Spleen (tissue), 11 donors: ENCODE data around the gene CYP27C1. TPM values are rescaled to one million over a fixed set of nuclear protein-coding genes. Genes with fewer than 3 reads are reported as not detected.
"Not testable (repeated sequence)": the region's sequence is repeated elsewhere in the genome, so short reads cannot be mapped to it uniquely, and the experiment has no call there.

Experiments
- DNase-seq: peaks from one replicate; pipeline ENCODE4 v3.0.0-alpha.2; 2020
- H3K27ac ChIP-seq, 8 donors: fragments of 200-600 bp; sonication (generic) in 7 of 8; 1 replicate in 4 of 8; 2 replicates in 4 of 8; pipeline versions ENCODE4 v1.5.0 to v1.8.0; 2016 to 2021; ENCODE audit warnings: inconsistent platforms in 4 of 8, mild to moderate bottlenecking in 4 of 8, moderate library complexity in 1 of 8
- H3K27me3 ChIP-seq, 7 donors: fragments of 200-600 bp; sonication (generic) in 6 of 7; replicated peaks in 1 of 7; 1 replicate in 4 of 7; 2 replicates in 3 of 7; pipeline versions ENCODE4 v1.5.0 to v1.8.0; 2016 to 2021; ENCODE audit warnings: inconsistent platforms in 3 of 7, mild to moderate bottlenecking in 1 of 7
- H3K36me3 ChIP-seq, 6 donors: fragments of 200-600 bp; sonication (generic) in 5 of 6; 1 replicate in 4 of 6; 2 replicates in 2 of 6; pipeline versions ENCODE4 v1.5.0 to v1.8.0; 2016 to 2021; ENCODE audit warnings: inconsistent platforms in 2 of 6
- H3K4me1 ChIP-seq, 6 donors: fragments of 200-600 bp; sonication (generic) in 5 of 6; 1 replicate in 3 of 6; 2 replicates in 3 of 6; pipeline versions ENCODE4 v1.5.0 to v1.8.0; 2016 to 2021; ENCODE audit warnings: inconsistent platforms in 3 of 6
- H3K4me3 ChIP-seq, 8 donors: fragments of 200-600 bp; sonication (generic) in 7 of 8; 1 replicate in 4 of 8; 2 replicates in 4 of 8; pipeline versions ENCODE4 v1.5.0 to v1.8.0; 2016 to 2021; ENCODE audit warnings: inconsistent platforms in 4 of 8, mild to moderate bottlenecking in 4 of 8, moderate library complexity in 2 of 8
- H3K9me3 ChIP-seq, 8 donors: fragments of 200-600 bp; sonication (generic) in 7 of 8; 1 replicate in 4 of 8; 2 replicates in 4 of 8; pipeline versions ENCODE4 v1.5.0 to v1.8.0; 2016 to 2021; ENCODE audit warnings: inconsistent platforms in 4 of 8
- CTCF ChIP-seq, 11 experiments: fragments of 200-600 bp in 7 of 11; fragments of 450-650 bp in 4 of 11; sonication (generic) in 4 of 11; IDR thresholded peaks in 8 of 11; conservative IDR thresholded peaks in 3 of 11; 1 replicate in 7 of 11; 2 replicates in 4 of 11; pipeline versions ENCODE4 v1.4.0 to v1.8.0; 2016 to 2021; ENCODE audit warnings: antibody characterized with exemption in 11 of 11, inconsistent platforms in 4 of 11, mild to moderate bottlenecking in 1 of 11
- POLR2A ChIP-seq, 3 donors: fragments of 450-650 bp; IDR thresholded peaks; one replicate each; pipeline ENCODE4 v1.5.1; 2017; ENCODE audit warnings: antibody characterized with exemption in 3 of 3, mild to moderate bottlenecking in 1 of 3
- POLR2AphosphoS5 ChIP-seq, 3 donors: sonication (generic); formaldehyde crosslinking; IDR thresholded peaks; one replicate each; pipeline ENCODE4 v1.5.1; 2017; ENCODE audit warnings: antibody characterized with exemption in 3 of 3
- WGBS, 5 donors: extraction: QIAGEN DNeasy Blood & Tissue Kit in 3 of 5; methylation state at CpG; one replicate each; pipeline versions ENCODE4 v1.1.5 to v1.1.7; 2013 to 2018; 5-methylcytosine and 5-hydroxymethylcytosine counted together
- intact Hi-C: fragments of 100-400 bp; cut with DNase I; formaldehyde crosslinking; loops from one replicate; pipeline ENCODE4 v1.15.0; 2023; ENCODE audit warnings: low total_unique reads
- polyA plus RNA-seq, 3 donors: library from polyadenylated mRNA; stranded (reverse); fragments of 200-250 nt; gene quantifications; one replicate each; pipeline ENCODE4 v1.2.1, GENCODE V29; 2013
- total RNA-seq, 7 donors: library from RNA; depleted of rRNA in 3 of 7; stranded (reverse); fragments of >200 nt in 3 of 7; fragmentation: NEBNext Ultra II Directional in 4 of 7; extraction: Animal tissue kit (Norgen Biotek cat#: 25700) in 4 of 7; gene quantifications; one replicate each; pipeline versions ENCODE4 v1.1.0 to v1.2.1, GENCODE V29; 2016 to 2021
- donor health status: healthy with polysubstance abuse.
- donor health status: DM: no; HTN: no; CAD: no; lungs with moderate emphysema.
- donor health status: DM: no; HTN: no; CAD: no.
- donor health status: Bipolar disorder and iron deficiency.
- donor health status: healthy.
- donor health status: DM: no; HTN: no; CAD: no.
- donor health status: DM: yes; HTN: yes; CAD: no.

Gene CYP27C1
- total and polyA plus RNA-seq, 10 donors, result 0.07 to 0.36 (median 0.21) TPM; not detected in 2

GRCh38 chr2:127165539-127165935, 54.6 kb downstream of the CYP27C1 start:
- Histone ChIP-seq H3K27me3 (no peaks in the 10 kb centered on the region), H3K4me3 (no peak overlapping the region), H3K27ac (no peak overlapping the region), H3K36me3 (no peaks in the 10 kb centered on the region), H3K4me1 (peaks cover 0 to 10% (median 0%) of the 10 kb centered on the region in 6 donors), H3K9me3 (no peaks in the 10 kb centered on the region)
- 79 to 86% (median 84%) methylated on average over 3 of the region's 3 CpGs; no CpG with 5 or more reads in 1 of the 5 donors for WGBS, 5 donors
- peak; percentile 70 for DNase-seq
- intact Hi-C loops, result no loop called here
- TF ChIP-seq POLR2AphosphoS5 (IDR thresholded peaks at IDR 0.05), result no peak

DNA sequence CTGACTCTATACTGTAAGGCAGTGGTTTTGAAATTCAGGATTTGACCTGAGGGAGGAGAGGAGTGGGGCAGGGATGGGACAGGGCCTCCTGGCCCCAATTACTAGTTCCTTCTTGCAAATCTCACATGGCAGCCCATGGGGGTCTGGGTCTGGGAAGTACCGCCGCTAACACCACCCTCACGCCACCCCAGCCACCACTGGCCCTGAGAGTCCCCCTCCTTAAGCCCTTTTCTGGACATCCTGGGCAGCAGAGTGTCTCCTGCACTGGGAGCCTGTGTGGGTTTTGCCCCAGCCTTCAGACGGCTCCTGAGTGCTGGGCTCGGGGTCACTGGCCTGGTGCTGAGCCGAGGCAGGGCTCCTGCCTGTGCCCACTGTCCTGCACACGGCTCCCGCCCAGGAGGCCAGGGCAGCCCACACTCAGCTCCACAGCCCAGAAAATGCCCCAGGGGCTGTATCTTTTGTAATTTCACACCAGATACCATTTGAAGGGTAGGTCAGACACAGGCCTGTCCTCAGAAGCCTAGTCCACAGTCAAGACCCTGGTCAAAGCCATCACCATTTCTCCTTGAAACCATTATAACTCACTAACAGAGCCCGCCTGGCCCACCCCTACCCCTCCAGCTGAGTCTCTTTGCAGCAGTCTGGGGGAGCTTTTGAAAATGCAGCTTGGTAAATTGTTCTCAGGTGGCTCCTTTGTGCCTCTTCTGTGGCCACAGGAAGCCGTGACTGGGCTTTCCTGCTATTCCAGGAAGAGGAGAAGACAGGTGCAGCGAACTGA, 55.1 kb downstream of the CYP27C1 start:
- no peak for DNase-seq
- Histone ChIP-seq H3K36me3 (no peaks in the 10 kb centered on the region), H3K4me3 (no peak overlapping the region), H3K27ac (no peak overlapping the region), H3K9me3 (no peaks in the 10 kb centered on the region), H3K4me1 (peaks cover 0 to 10% (median 0%) of the 10 kb centered on the region in 6 donors), H3K27me3 (no peaks in the 10 kb centered on the region)
- 88 to 94% (median 89%) methylated on average over 3 to 11 of the region's 11 CpGs for WGBS, 5 donors
- no peak for TF ChIP-seq POLR2A (IDR thresholded peaks at IDR 0.05)
- TF ChIP-seq POLR2AphosphoS5 (IDR thresholded peaks at IDR 0.05), result no peak
- TF ChIP-seq CTCF (IDR thresholded peaks at IDR 0.05 in 8 of 11, conservative IDR thresholded peaks at IDR 0.05 in 3 of 11), result no peak
- intact Hi-C loops, result no loop called here

DNA sequence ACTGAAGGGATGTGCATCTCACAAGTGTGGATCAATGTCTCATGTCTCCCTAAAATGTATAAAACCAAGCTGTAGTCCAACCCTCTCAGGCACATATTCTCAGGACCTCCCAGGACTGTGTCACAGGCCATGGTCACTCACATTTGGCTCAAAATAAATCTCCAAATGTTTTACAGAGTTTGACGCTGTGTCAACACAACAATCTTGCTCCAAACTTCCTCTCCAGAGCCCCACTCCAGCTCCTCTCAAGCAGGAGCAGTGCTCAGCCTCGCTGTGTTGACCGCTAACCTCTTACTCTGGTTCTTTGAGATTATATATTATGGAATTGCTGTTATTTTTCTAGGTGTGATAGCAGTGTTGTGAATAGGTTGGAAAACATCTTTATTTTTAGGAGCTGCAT, 56.2 kb downstream of the CYP27C1 start:
- intact Hi-C loops, result no loop called here
- 65 to 84% (median 71%) methylated on average over 3 of the region's 3 CpGs for WGBS, 5 donors
- TF ChIP-seq POLR2AphosphoS5 (IDR thresholded peaks at IDR 0.05), result no peak
- TF ChIP-seq POLR2A (IDR thresholded peaks at IDR 0.05), result no peak
- no peak for TF ChIP-seq CTCF (IDR thresholded peaks at IDR 0.05 in 8 of 11, conservative IDR thresholded peaks at IDR 0.05 in 3 of 11)
- H3K36me3 ChIP-seq, result no peaks in the 10 kb centered on the region
- H3K4me1 ChIP-seq, result peaks cover 0 to 17% (median 3%) of the 10 kb centered on the region in 6 donors
- H3K9me3 ChIP-seq, result no peaks in the 10 kb centered on the region
- H3K27me3 ChIP-seq, result no peaks in the 10 kb centered on the region
- no peak for DNase-seq
- H3K4me3 ChIP-seq, result no peak overlapping the region
- H3K27ac ChIP-seq, result no peak overlapping the region

DNA sequence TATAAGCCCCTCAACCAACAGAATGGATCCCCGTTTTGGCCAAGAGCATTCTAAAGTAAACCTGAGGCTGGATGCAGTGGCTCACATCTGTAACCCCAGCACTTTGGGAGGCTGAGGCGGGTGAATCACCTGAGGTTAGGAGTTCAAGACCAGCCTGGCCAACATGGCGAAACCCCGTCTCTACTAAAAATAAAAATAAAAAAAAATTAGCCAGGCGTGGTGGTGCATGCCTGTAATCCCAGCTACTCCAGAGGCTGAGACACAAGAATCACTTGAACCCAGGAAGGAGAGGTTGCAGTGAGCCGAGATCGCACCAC, 57.1 kb downstream of the CYP27C1 start:
- intact Hi-C loops, DNase-seq, H3K4me3 ChIP-seq, H3K27me3 ChIP-seq, H3K27ac ChIP-seq, H3K9me3 ChIP-seq, H3K36me3 ChIP-seq: not testable (repeated sequence)
- WGBS, 5 donors, result 89 to 95% (median 91%) methylated on average over 7 of the region's 7 CpGs
- peaks cover 0 to 25% (median 9%) of the 10 kb centered on the region in 6 donors for H3K4me1 ChIP-seq

DNA sequence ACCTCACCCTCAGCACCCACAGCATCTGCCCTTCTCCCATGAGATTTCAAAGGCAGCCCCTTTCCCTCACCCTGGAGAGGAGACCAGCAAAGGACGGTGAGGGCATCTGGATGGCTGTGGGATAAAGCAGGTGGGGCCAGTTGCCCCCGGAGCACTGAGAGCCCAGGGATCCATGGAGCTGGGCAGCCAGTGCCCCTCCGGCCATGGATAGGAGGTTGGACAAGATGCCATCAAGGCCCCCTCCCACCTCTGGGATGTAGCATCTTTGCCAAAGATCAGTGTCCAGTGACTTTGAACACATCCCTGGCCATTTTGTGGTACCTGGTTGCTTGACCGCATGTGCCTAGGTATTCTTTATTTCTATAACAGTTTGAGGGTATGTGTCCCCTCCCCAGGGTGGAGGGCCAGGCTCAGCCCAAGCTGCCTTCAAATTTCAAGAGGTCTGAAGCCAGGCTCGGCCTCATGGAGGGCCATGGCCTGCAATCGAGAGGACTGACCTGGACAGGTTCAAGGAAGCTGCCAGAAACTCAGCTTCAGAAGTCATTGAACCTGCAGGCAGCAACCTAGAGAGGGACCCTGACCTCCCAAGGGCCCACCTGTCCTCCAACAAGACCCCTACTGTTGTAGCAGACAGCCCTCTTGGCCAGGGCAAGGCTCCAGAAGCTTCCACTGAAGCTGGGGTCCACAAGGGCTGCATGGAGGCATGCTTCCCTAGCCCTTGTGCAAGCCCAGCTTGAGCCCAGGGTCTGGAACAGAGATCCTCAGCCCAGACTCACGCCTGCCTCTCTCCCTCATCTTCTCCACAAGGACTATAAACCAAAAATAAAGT, 57.6 kb downstream of the CYP27C1 start:
- Histone ChIP-seq H3K27ac (no peak overlapping the region), H3K36me3 (no peaks in the 10 kb centered on the region), H3K27me3 (no peaks in the 10 kb centered on the region), H3K4me3 (no peak overlapping the region), H3K9me3 (no peaks in the 10 kb centered on the region), H3K4me1 (peaks cover 0 to 31% (median 13%) of the 10 kb centered on the region in 6 donors)
- TF ChIP-seq POLR2A (IDR thresholded peaks at IDR 0.05), result no peak
- TF ChIP-seq CTCF (IDR thresholded peaks at IDR 0.05 in 8 of 11, conservative IDR thresholded peaks at IDR 0.05 in 3 of 11), result no peak
- no peak for TF ChIP-seq POLR2AphosphoS5 (IDR thresholded peaks at IDR 0.05)
- 71 to 96% (median 88%) methylated on average over 4 to 7 of the region's 7 CpGs for WGBS, 5 donors
- intact Hi-C loops, result no loop called here
- DNase-seq, result no peak
